Spleen (tissue), 11 donors: Measurements from ENCODE around the gene NPNT. TPM values are rescaled to one million over a fixed set of nuclear protein-coding genes. Genes with fewer than 3 reads are reported as not detected.

Experiments used
- DNase-seq: peaks from one replicate; pipeline ENCODE4 v3.0.0-alpha.2; 2020
- H3K27ac ChIP-seq, 8 donors: fragments of 200-600 bp; sonication (generic) in 7 of 8; 1 replicate in 4 of 8; 2 replicates in 4 of 8; pipeline versions ENCODE4 v1.5.0 to v1.8.0; 2016 to 2021; ENCODE audit warnings: inconsistent platforms in 4 of 8, mild to moderate bottlenecking in 4 of 8, moderate library complexity in 1 of 8
- H3K27me3 ChIP-seq, 7 donors: fragments of 200-600 bp; sonication (generic) in 6 of 7; replicated peaks in 1 of 7; 1 replicate in 4 of 7; 2 replicates in 3 of 7; pipeline versions ENCODE4 v1.5.0 to v1.8.0; 2016 to 2021; ENCODE audit warnings: inconsistent platforms in 3 of 7, mild to moderate bottlenecking in 1 of 7
- H3K36me3 ChIP-seq, 6 donors: fragments of 200-600 bp; sonication (generic) in 5 of 6; 1 replicate in 4 of 6; 2 replicates in 2 of 6; pipeline versions ENCODE4 v1.5.0 to v1.8.0; 2016 to 2021; ENCODE audit warnings: inconsistent platforms in 2 of 6
- H3K4me1 ChIP-seq, 6 donors: fragments of 200-600 bp; sonication (generic) in 5 of 6; 1 replicate in 3 of 6; 2 replicates in 3 of 6; pipeline versions ENCODE4 v1.5.0 to v1.8.0; 2016 to 2021; ENCODE audit warnings: inconsistent platforms in 3 of 6
- H3K4me3 ChIP-seq, 8 donors: fragments of 200-600 bp; sonication (generic) in 7 of 8; 1 replicate in 4 of 8; 2 replicates in 4 of 8; pipeline versions ENCODE4 v1.5.0 to v1.8.0; 2016 to 2021; ENCODE audit warnings: inconsistent platforms in 4 of 8, mild to moderate bottlenecking in 4 of 8, moderate library complexity in 2 of 8
- H3K9me3 ChIP-seq, 8 donors: fragments of 200-600 bp; sonication (generic) in 7 of 8; 1 replicate in 4 of 8; 2 replicates in 4 of 8; pipeline versions ENCODE4 v1.5.0 to v1.8.0; 2016 to 2021; ENCODE audit warnings: inconsistent platforms in 4 of 8
- CTCF ChIP-seq, 11 experiments: fragments of 200-600 bp in 7 of 11; fragments of 450-650 bp in 4 of 11; sonication (generic) in 4 of 11; IDR thresholded peaks in 8 of 11; conservative IDR thresholded peaks in 3 of 11; 1 replicate in 7 of 11; 2 replicates in 4 of 11; pipeline versions ENCODE4 v1.4.0 to v1.8.0; 2016 to 2021; ENCODE audit warnings: antibody characterized with exemption in 11 of 11, inconsistent platforms in 4 of 11, mild to moderate bottlenecking in 1 of 11
- POLR2A ChIP-seq, 3 donors: fragments of 450-650 bp; IDR thresholded peaks; one replicate each; pipeline ENCODE4 v1.5.1; 2017; ENCODE audit warnings: antibody characterized with exemption in 3 of 3, mild to moderate bottlenecking in 1 of 3
- POLR2AphosphoS5 ChIP-seq, 3 donors: sonication (generic); formaldehyde crosslinking; IDR thresholded peaks; one replicate each; pipeline ENCODE4 v1.5.1; 2017; ENCODE audit warnings: antibody characterized with exemption in 3 of 3
- WGBS, 5 donors: extraction: QIAGEN DNeasy Blood & Tissue Kit in 3 of 5; methylation state at CpG; one replicate each; pipeline versions ENCODE4 v1.1.5 to v1.1.7; 2013 to 2018; 5-methylcytosine and 5-hydroxymethylcytosine counted together
- intact Hi-C: fragments of 100-400 bp; cut with DNase I; formaldehyde crosslinking; loops from one replicate; pipeline ENCODE4 v1.15.0; 2023; ENCODE audit warnings: low total_unique reads
- polyA plus RNA-seq, 3 donors: library from polyadenylated mRNA; stranded (reverse); fragments of 200-250 nt; gene quantifications; one replicate each; pipeline ENCODE4 v1.2.1, GENCODE V29; 2013
- total RNA-seq, 7 donors: library from RNA; depleted of rRNA in 3 of 7; stranded (reverse); fragments of >200 nt in 3 of 7; fragmentation: NEBNext Ultra II Directional in 4 of 7; extraction: Animal tissue kit (Norgen Biotek cat#: 25700) in 4 of 7; gene quantifications; one replicate each; pipeline versions ENCODE4 v1.1.0 to v1.2.1, GENCODE V29; 2016 to 2021
- donor health status: healthy with polysubstance abuse.
- donor health status: DM: no; HTN: no; CAD: no; lungs with moderate emphysema.
- donor health status: DM: no; HTN: no; CAD: no.
- donor health status: Bipolar disorder and iron deficiency.
- donor health status: healthy.
- donor health status: DM: no; HTN: no; CAD: no.
- donor health status: DM: yes; HTN: yes; CAD: no.

Gene NPNT
- total and polyA plus RNA-seq, 10 donors, result 3.6 to 40.1 (median 14.0) TPM

- Histone ChIP-seq H3K9me3 (no peaks in the 10 kb centered on the region), H3K27me3 (no peaks in the 10 kb centered on the region), H3K36me3 (no peaks in the 10 kb centered on the region), H3K27ac (no peak overlapping the region), H3K4me1 (no peaks in the 10 kb centered on the region), H3K4me3 (no peak overlapping the region)
- TF ChIP-seq POLR2AphosphoS5 (IDR thresholded peaks at IDR 0.05) (no peak), POLR2A (IDR thresholded peaks at IDR 0.05) (no peak), CTCF (IDR thresholded peaks at IDR 0.05 in 8 of 11, conservative IDR thresholded peaks at IDR 0.05 in 3 of 11) (no peak)
- no peak for DNase-seq
- intact Hi-C loops, result no loop called here
- WGBS, 5 donors, result 62 to 74% (median 70%) methylated on average over 1 of the region's 1 CpG
These were observed 39.1 kb downstream of the NPNT start for GRCh38 chr4:105934386-105934785.

DNA sequence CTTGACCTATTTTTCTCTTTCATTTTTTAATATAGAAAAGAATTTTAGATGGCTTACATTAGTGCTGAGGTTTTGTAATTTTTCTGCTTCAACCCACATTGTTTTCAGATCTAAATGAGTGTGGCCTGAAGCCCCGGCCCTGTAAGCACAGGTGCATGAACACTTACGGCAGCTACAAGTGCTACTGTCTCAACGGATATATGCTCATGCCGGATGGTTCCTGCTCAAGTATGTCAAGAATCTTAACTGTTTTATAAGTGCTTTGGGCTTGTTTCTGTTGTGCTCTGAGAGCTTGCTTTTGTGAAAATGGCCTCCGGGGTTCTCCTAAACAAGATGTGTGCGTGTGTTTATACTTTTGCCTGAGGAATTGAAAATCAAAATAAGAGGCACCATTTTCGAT, 41.6 kb downstream of the NPNT start:
- H3K4me1 ChIP-seq, result no peaks in the 10 kb centered on the region
- 79 to 89% (median 85%) methylated on average over 7 of the region's 7 CpGs for WGBS, 5 donors
- no peaks in the 10 kb centered on the region for H3K27me3 ChIP-seq
- no peaks in the 10 kb centered on the region for H3K9me3 ChIP-seq
- DNase-seq, result no peak
- H3K36me3 ChIP-seq, result no peaks in the 10 kb centered on the region
- TF ChIP-seq POLR2AphosphoS5 (IDR thresholded peaks at IDR 0.05), result no peak
- TF ChIP-seq CTCF (IDR thresholded peaks at IDR 0.05 in 8 of 11, conservative IDR thresholded peaks at IDR 0.05 in 3 of 11), result no peak
- TF ChIP-seq POLR2A (IDR thresholded peaks at IDR 0.05), result no peak
- intact Hi-C loops, result no loop called here
- no peak overlapping the region for H3K27ac ChIP-seq
- no peak overlapping the region for H3K4me3 ChIP-seq

DNA sequence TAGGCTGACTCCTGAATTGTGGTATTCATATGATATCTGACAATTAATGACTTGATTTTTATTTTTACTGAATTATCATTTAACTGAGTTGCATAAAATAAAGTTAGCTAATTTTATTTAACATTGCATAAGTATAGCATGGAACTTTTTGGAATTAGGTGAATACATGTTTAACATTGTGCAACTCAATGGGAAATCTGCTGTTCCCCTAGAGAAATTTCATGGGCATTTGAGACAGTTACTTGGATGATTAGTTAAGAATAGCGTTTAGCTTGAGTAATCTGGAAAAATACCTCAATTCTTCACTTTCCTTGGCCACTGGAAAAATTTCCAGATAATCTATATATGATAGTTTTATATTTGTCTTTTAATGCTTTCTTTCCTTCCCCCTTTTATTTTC, 42.5 kb downstream of the NPNT start:
- Histone ChIP-seq H3K4me1 (no peaks in the 10 kb centered on the region), H3K27me3 (no peaks in the 10 kb centered on the region), H3K36me3 (no peaks in the 10 kb centered on the region), H3K27ac (no peak overlapping the region), H3K9me3 (no peaks in the 10 kb centered on the region), H3K4me3 (no peak overlapping the region)
- intact Hi-C loops, result no loop called here
- TF ChIP-seq POLR2A (IDR thresholded peaks at IDR 0.05) (no peak), CTCF (IDR thresholded peaks at IDR 0.05 in 8 of 11, conservative IDR thresholded peaks at IDR 0.05 in 3 of 11) (no peak), POLR2AphosphoS5 (IDR thresholded peaks at IDR 0.05) (no peak)
- no peak for DNase-seq
- WGBS, 5 donors, result 79 to 95% (median 88%) methylated on average over 1 of the region's 1 CpG

DNA sequence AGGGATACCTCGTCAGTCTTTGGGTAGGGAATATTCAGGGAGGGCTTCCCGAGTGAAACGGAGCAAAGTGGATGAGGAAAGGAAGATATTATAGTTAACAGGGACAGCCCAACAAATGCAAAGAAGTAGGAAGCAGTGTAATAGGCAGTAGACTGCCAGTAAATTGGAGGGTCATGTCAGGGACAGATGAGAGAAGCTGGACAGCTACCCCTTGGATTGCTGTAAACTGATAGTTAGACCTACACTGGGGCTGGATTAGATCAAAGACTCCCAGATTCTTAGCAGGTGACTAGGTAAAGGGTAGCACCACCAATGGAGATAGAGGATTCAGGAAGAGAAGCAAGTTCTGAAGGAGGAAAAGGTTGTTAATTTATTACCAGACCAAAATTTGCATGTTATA, 48.0 kb downstream of the NPNT start:
- Histone ChIP-seq H3K36me3 (no peaks in the 10 kb centered on the region), H3K27ac (no peak overlapping the region), H3K4me1 (no peaks in the 10 kb centered on the region), H3K4me3 (no peak overlapping the region), H3K9me3 (peaks cover 0 to 21% (median 7%) of the 10 kb centered on the region in 8 donors), H3K27me3 (no peaks in the 10 kb centered on the region)
- intact Hi-C loops, result no loop called here
- WGBS, 5 donors, result 81 to 91% (median 86%) methylated on average over 3 of the region's 3 CpGs
- TF ChIP-seq POLR2A (IDR thresholded peaks at IDR 0.05), result no peak
- DNase-seq, result no peak

DNA sequence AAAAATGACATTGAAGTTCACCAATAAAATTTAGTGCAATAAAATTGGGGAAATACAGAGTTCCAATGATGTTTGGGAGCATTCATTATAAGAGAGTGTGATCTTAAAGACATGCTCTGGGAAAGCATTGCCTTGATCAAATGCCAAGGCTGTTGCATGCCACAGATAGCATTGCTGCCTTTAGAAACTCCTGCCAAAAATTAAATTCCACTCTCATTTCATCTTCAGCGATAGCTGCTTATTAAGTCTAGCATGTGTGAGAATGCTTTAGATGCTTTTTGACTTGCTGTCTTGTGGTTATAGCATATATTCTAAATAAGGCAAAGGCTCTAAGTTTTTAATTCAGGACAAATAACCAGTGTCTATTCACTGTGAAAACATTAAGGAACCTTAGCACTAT, 49.3 kb downstream of the NPNT start:
- DNase-seq, result no peak
- Histone ChIP-seq H3K4me1 (no peaks in the 10 kb centered on the region), H3K27me3 (no peaks in the 10 kb centered on the region), H3K9me3 (peaks cover 0 to 21% (median 7%) of the 10 kb centered on the region in 8 donors), H3K36me3 (no peaks in the 10 kb centered on the region), H3K27ac (peak overlapping the region in 1 of 8 donors; percentile 41), H3K4me3 (no peak overlapping the region)
- TF ChIP-seq POLR2AphosphoS5 (IDR thresholded peaks at IDR 0.05) (no peak), CTCF (IDR thresholded peaks at IDR 0.05 in 8 of 11, conservative IDR thresholded peaks at IDR 0.05 in 3 of 11) (no peak), POLR2A (IDR thresholded peaks at IDR 0.05) (no peak)
- intact Hi-C loops, result no loop called here
- WGBS, 5 donors, result 71 to 88% (median 77%) methylated on average over 1 of the region's 1 CpG
